GM12878 (cell line): ENCODE data around the gene DMD. TPM values are rescaled to one million over a fixed set of nuclear protein-coding genes. Genes with fewer than 3 reads are reported as not detected.

ENCODE experiments used
- ATAC-seq: fragments of 200-7000 bp; cut with Tn5 transposase; 3 replicates; pipeline ENCODE4 v1.9.1; 2020; ENCODE audit warnings: mild to moderate bottlenecking, moderate library complexity
- BruUV-seq: library from RNA; stranded (reverse); fragments of 400-500 nt; replicated peaks from 2 replicates; lab custom pipeline; 2021; lab: Mats Ljungman, UMichigan
- CTCF ChIA-PET: fragments of 300-600 bp; sonication (Branson Sonifier 250); formaldehyde crosslinking; extraction: SDS; loops from one replicate; lab custom pipeline; 2021; ENCODE audit warnings: inconsistent platforms; lab: Yijun Ruan, JAX
- POLR2A ChIA-PET: fragments of 350-600 bp; formaldehyde crosslinking; extraction: SDS; loops from one replicate; lab custom pipeline; 2021; ENCODE audit warnings: inconsistent platforms; lab: Charles Lee
- RAD21 ChIA-PET: fragments of 300-600 bp; sonication (Branson Sonifier 250); formaldehyde crosslinking; loops from one replicate; lab custom pipeline; 2023; ENCODE audit warnings: antibody characterized with exemption; ENCODE audit not compliant: unreplicated experiment; lab: Charles Lee
- SMC1A ChIA-PET: fragments of 300-600 bp; sonication (Branson Sonifier 250); formaldehyde crosslinking; loops from one replicate; lab custom pipeline; 2023; ENCODE audit not compliant: unreplicated experiment, uncharacterized antibody; lab: Charles Lee
- DNase-seq: peaks from one replicate; pipeline ENCODE4 v3.0.0-alpha.2; 2011; ENCODE audit warnings: low read depth, low spot score
- FAIRE-seq: peaks from 3 replicates; lab custom pipeline; 2011; peaks lifted over from hg19 to GRCh38; lab: Jason Lieb, UNC
- H2AFZ ChIP-seq: 2 replicates; pipeline ENCODE4 v1.6.0; 2011; ENCODE audit warnings: low read depth, low read length, control low read depth; ENCODE audit not compliant: control insufficient read depth
- H3K27ac ChIP-seq: 2 replicates; pipeline ENCODE4 v1.5.1; 2011; ENCODE audit warnings: control low read depth; ENCODE audit not compliant: control insufficient read depth, insufficient read depth
- H3K27me3 ChIP-seq, 2 experiments: replicated peaks in 1 of 2; 2 replicates each; pipeline versions ENCODE4 v1.6.0 to v1.6.1; 2011; ENCODE audit warnings: low read length in 1 of 2; ENCODE audit not compliant: control insufficient read depth in 2 of 2, insufficient read depth in 2 of 2
- H3K36me3 ChIP-seq, 2 experiments: 2 replicates each; pipeline ENCODE4 v1.5.1; 2011; ENCODE audit warnings: low read length in 1 of 2; ENCODE audit not compliant: control insufficient read depth in 2 of 2, insufficient read depth in 2 of 2
- H3K4me1 ChIP-seq: 2 replicates; pipeline ENCODE4 v1.6.1; 2011; ENCODE audit warnings: mild to moderate bottlenecking, low read length, moderate library complexity, mixed read lengths; ENCODE audit not compliant: control insufficient read depth, insufficient read depth
- H3K4me2 ChIP-seq: 2 replicates; pipeline ENCODE4 v1.6.0; 2011; ENCODE audit warnings: control low read depth; ENCODE audit not compliant: control insufficient read depth, insufficient read depth
- H3K4me3 ChIP-seq: fragments of 200-600 bp; sonication (generic); 2 replicates; pipeline ENCODE4 v1.5.1; 2016
- H3K79me2 ChIP-seq: 2 replicates; pipeline ENCODE4 v1.6.0; 2011; ENCODE audit warnings: low read length; ENCODE audit not compliant: control insufficient read depth, insufficient read depth
- H3K9ac ChIP-seq: 2 replicates; pipeline ENCODE4 v1.8.0; 2011; ENCODE audit warnings: low read length, control low read depth, mixed read lengths; ENCODE audit not compliant: control insufficient read depth, insufficient read depth
- H3K9me3 ChIP-seq: replicated peaks from 3 replicates; pipeline ENCODE4 v1.5.1; 2011; ENCODE audit warnings: mild to moderate bottlenecking, low read length; ENCODE audit not compliant: control insufficient read depth, insufficient read depth
- H4K20me1 ChIP-seq: 2 replicates; pipeline ENCODE4 v1.6.0; 2011; ENCODE audit not compliant: control insufficient read depth, insufficient read depth
- BHLHE40 ChIP-seq, 2 experiments: fragments of 450-650 bp in 1 of 2; IDR thresholded peaks; 2 replicates each; pipeline ENCODE4 v1.6.1; 2011 to 2017; ENCODE audit warnings: low read depth in 2 of 2, borderline replicate concordance in 1 of 2, improper control_type of control experiment in 1 of 2, low read length in 1 of 2, mild to moderate bottlenecking in 1 of 2
- CEBPB ChIP-seq, 2 experiments: fragments of 150-350 bp in 1 of 2; IDR thresholded peaks; 2 replicates each; pipeline ENCODE4 v1.6.1; 2012 to 2014; ENCODE audit warnings: low read depth in 2 of 2, low read length in 2 of 2, borderline replicate concordance in 1 of 2, inconsistent platforms in 1 of 2
- EP300 ChIP-seq, 2 experiments: fragments of 150-350 bp in 1 of 2; IDR thresholded peaks; 2 replicates each; pipeline ENCODE4 v1.6.1; 2011 to 2012; ENCODE audit warnings: low read depth in 2 of 2, low read length in 2 of 2, borderline replicate concordance in 1 of 2, improper control_type of control experiment in 1 of 2, inconsistent platforms in 1 of 2; ENCODE audit not compliant: control insufficient read depth in 1 of 2
- EZH2 ChIP-seq: IDR thresholded peaks from 2 replicates; pipeline ENCODE4 v1.6.1; 2012; ENCODE audit warnings: low read depth, mild to moderate bottlenecking, control low read depth, inconsistent platforms, low read length, borderline replicate concordance; ENCODE audit not compliant: control insufficient read depth
- NR2F1 ChIP-seq: fragments of 450-650 bp; conservative IDR thresholded peaks from 2 replicates; pipeline ENCODE4 v1.6.1; 2017; ENCODE audit warnings: mild to moderate bottlenecking
- POLR2AphosphoS2 ChIP-seq: IDR thresholded peaks from 2 replicates; pipeline ENCODE4 v1.6.1; 2011; ENCODE audit warnings: low read depth, mild to moderate bottlenecking, low read length, improper control_type of control experiment, moderate library complexity
- SREBF1 ChIP-seq: IDR thresholded peaks from 2 replicates; pipeline ENCODE4 v1.6.1; 2012; ENCODE audit warnings: mild to moderate bottlenecking, low read length
- STAT3 ChIP-seq: IDR thresholded peaks from 2 replicates; pipeline ENCODE4 v1.6.1; 2011; ENCODE audit warnings: low read depth, low read length, improper control_type of control experiment
- SUZ12 ChIP-seq: fragments of 200-600 bp; sonication (generic); IDR thresholded peaks from one replicate; pipeline ENCODE4 v1.6.1; 2018; ENCODE audit warnings: antibody characterized with exemption, mild to moderate bottlenecking; ENCODE audit not compliant: unreplicated experiment
- TCF7 ChIP-seq: IDR thresholded peaks from 2 replicates; pipeline ENCODE4 v1.6.1; 2014; ENCODE audit warnings: antibody characterized with exemption, borderline replicate concordance
- YBX1 ChIP-seq: fragments of 450-650 bp; IDR thresholded peaks from 2 replicates; pipeline ENCODE4 v1.6.1; 2016; ENCODE audit warnings: antibody characterized with exemption
- ZNF207 ChIP-seq: fragments of 450-650 bp; IDR thresholded peaks from 2 replicates; pipeline ENCODE4 v1.6.1; 2014; ENCODE audit warnings: antibody characterized with exemption, mild to moderate bottlenecking, borderline replicate concordance
- ZNF24 ChIP-seq: fragments of 450-650 bp; IDR thresholded peaks from 2 replicates; pipeline ENCODE4 v1.6.1; 2017; ENCODE audit warnings: antibody characterized with exemption, mild to moderate bottlenecking
- WGBS: methylation state at CpG from one replicate; pipeline ENCODE4 v1.1.6; 2016; ENCODE audit warnings: low lambda C conversion rate; ENCODE audit not compliant: insufficient replicate concordance, insufficient coverage; ENCODE audit errors: missing lambda C conversion rate; 5-methylcytosine and 5-hydroxymethylcytosine counted together
- in situ Hi-C: fragments of 300-500 bp; cut with MboI; formaldehyde crosslinking; loops from 9 replicates; pipeline ENCODE4 v1.14.3; 2018; ENCODE audit warnings: mixed read lengths
- intact Hi-C: fragments of 100-400 bp; cut with micrococcal nuclease; formaldehyde crosslinking; loops from one replicate; pipeline ENCODE4 v1.14.2; 2022; ENCODE audit not compliant: unreplicated experiment
- polyA plus RNA-seq, 11 experiments: library from polyadenylated mRNA; depleted of rRNA in 4 of 11; unstranded in 6 of 11; stranded (reverse) in 5 of 11; fragments of >200 nt; fragmentation: Nextera tagmentation in 4 of 11; fragmentation: Illumina TruSeq in 1 of 11; extraction: Ambion mirVana in 4 of 11; extraction: Trizol in 1 of 11; gene quantifications; 1 replicate in 1 of 11; 2 replicates in 10 of 11; pipeline versions ENCODE4 v1.2.1 to v1.2.3, GENCODE V29; 2011 to 2016; ENCODE audit warnings: inconsistent platforms in 2 of 11, missing spikeins in 2 of 11, low read depth in 1 of 11
- total RNA-seq, 4 experiments: library from RNA; depleted of rRNA in 3 of 4; stranded (reverse); fragments of >200 nt in 3 of 4; fragmentation: Illumina TruSeq in 1 of 4; extraction: Trizol in 1 of 4; gene quantifications; 2 replicates each; pipeline versions ENCODE4 v1.2.1 to v1.2.3, GENCODE V29; 2013 to 2021
- TF ChIP-seq, protein P1 (sequence below): fragments of 450-650 bp; IDR thresholded peaks from 2 replicates; pipeline ENCODE4 v1.6.1; 2017; ENCODE audit warnings: mild to moderate bottlenecking, low read depth, inconsistent platforms; ENCODE audit not compliant: poor library complexity, severe bottlenecking
- TF ChIP-seq, protein P2 (sequence below): fragments of 450-650 bp; formaldehyde crosslinking; IDR thresholded peaks from 2 replicates; pipeline ENCODE4 v1.4.0; 2022; ENCODE audit warnings: mild to moderate bottlenecking, moderate library complexity
- TF ChIP-seq, protein P3 (sequence below): fragments of 450-650 bp; conservative IDR thresholded peaks from 2 replicates; pipeline ENCODE4 v1.6.1; 2017; ENCODE audit warnings: mild to moderate bottlenecking, moderate library complexity
- TF ChIP-seq, protein P4 (sequence below): IDR thresholded peaks from 2 replicates; pipeline ENCODE4 v1.6.1; 2011; ENCODE audit warnings: low read depth, mild to moderate bottlenecking, low read length, moderate library complexity, borderline replicate concordance; ENCODE audit errors: extremely low read depth

DMD gene
- total and polyA plus RNA-seq, 10 of the 15 experiments (the other 5 are each of a cell fraction or from before 2014, with no cell fraction given), result 1.4 to 24.3 (median 4.3) TPM

DNA sequence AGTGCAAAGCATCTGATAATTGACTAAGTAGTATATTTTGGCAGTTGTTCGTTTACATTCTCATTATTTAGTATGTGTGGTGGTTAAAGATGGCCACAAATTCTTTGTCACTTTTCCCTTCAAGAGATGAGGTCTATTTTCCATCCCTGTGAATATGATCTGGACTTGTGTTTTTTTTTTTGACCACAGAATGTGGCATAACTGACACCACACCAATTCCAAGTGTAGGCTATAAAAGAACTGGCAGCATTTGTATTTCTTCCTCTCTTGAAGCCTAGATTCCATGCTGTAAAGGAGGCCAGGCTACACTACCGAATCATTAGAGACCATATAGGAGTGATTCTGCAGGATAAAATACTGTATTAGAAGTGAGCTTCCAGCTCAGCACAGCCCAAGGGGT, 596.6 kb downstream of the DMD start:
- Histone ChIP-seq H3K27me3 (no peaks in the 10 kb centered on the region), H2AFZ (no peak overlapping the region), H3K4me2 (no peak overlapping the region), H3K9ac (no peak overlapping the region), H3K4me1 (no peaks in the 10 kb centered on the region), H4K20me1 (no peaks in the 10 kb centered on the region), H3K27ac (no peak overlapping the region), H3K4me3 (no peak overlapping the region), H3K9me3 (no peaks in the 10 kb centered on the region), H3K79me2 (no peaks in the 10 kb centered on the region), H3K36me3 (no peaks in the 10 kb centered on the region)
- BruUV-seq, result no TSS peak
- ChIA-PET CTCF (no interaction called here), POLR2A (no interaction called here), RAD21 (no interaction called here), SMC1A (no interaction called here)
- in situ Hi-C loops (no loop called here), intact Hi-C loops (no loop called here)
- ATAC-seq (no peak), DNase-seq (no peak), FAIRE-seq (no peak)
- 2% methylated on average over 2 of the region's 2 CpGs for WGBS
- TF ChIP-seq, protein P1, sequence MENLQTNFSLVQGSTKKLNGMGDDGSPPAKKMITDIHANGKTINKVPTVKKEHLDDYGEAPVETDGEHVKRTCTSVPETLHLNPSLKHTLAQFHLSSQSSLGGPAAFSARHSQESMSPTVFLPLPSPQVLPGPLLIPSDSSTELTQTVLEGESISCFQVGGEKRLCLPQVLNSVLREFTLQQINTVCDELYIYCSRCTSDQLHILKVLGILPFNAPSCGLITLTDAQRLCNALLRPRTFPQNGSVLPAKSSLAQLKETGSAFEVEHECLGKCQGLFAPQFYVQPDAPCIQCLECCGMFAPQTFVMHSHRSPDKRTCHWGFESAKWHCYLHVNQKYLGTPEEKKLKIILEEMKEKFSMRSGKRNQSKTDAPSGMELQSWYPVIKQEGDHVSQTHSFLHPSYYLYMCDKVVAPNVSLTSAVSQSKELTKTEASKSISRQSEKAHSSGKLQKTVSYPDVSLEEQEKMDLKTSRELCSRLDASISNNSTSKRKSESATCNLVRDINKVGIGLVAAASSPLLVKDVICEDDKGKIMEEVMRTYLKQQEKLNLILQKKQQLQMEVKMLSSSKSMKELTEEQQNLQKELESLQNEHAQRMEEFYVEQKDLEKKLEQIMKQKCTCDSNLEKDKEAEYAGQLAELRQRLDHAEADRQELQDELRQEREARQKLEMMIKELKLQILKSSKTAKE, result no peak
- no peak for TF ChIP-seq EP300 (IDR thresholded peaks at IDR 0.05; ENCODE audit: borderline replicate concordance in 1 of 2, control insufficient read depth in 1 of 2, low read depth in 2 of 2, low read length in 2 of 2)
- TF ChIP-seq YBX1, result no peak
- TF ChIP-seq, protein P2, sequence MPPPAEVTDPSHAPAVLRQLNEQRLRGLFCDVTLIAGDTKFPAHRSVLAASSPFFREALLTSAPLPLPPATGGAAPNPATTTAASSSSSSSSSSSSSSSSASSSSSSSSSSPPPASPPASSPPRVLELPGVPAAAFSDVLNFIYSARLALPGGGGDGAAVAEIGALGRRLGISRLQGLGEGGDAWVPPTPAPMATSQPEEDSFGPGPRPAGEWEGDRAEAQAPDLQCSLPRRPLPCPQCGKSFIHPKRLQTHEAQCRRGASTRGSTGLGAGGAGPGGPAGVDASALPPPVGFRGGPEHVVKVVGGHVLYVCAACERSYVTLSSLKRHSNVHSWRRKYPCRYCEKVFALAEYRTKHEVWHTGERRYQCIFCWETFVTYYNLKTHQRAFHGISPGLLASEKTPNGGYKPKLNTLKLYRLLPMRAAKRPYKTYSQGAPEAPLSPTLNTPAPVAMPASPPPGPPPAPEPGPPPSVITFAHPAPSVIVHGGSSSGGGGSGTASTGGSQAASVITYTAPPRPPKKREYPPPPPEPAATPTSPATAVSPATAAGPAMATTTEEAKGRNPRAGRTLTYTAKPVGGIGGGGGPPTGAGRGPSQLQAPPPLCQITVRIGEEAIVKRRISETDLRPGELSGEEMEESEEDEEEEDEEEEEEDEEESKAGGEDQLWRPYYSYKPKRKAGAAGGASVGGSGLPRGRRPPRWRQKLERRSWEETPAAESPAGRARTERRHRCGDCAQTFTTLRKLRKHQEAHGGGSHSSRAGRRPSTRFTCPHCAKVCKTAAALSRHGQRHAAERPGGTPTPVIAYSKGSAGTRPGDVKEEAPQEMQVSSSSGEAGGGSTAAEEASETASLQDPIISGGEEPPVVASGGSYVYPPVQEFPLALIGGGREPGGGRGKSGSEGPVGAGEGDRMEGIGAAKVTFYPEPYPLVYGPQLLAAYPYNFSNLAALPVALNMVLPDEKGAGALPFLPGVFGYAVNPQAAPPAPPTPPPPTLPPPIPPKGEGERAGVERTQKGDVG (CRISPR knock-in tag), result no peak
- no peak for TF ChIP-seq BHLHE40 (IDR thresholded peaks at IDR 0.05; ENCODE audit: borderline replicate concordance in 1 of 2, low read depth in 2 of 2, low read length in 1 of 2)
- TF ChIP-seq, protein P3, sequence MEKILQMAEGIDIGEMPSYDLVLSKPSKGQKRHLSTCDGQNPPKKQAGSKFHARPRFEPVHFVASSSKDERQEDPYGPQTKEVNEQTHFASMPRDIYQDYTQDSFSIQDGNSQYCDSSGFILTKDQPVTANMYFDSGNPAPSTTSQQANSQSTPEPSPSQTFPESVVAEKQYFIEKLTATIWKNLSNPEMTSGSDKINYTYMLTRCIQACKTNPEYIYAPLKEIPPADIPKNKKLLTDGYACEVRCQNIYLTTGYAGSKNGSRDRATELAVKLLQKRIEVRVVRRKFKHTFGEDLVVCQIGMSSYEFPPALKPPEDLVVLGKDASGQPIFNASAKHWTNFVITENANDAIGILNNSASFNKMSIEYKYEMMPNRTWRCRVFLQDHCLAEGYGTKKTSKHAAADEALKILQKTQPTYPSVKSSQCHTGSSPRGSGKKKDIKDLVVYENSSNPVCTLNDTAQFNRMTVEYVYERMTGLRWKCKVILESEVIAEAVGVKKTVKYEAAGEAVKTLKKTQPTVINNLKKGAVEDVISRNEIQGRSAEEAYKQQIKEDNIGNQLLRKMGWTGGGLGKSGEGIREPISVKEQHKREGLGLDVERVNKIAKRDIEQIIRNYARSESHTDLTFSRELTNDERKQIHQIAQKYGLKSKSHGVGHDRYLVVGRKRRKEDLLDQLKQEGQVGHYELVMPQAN, result no peak
- no peak for TF ChIP-seq STAT3
- TF ChIP-seq SUZ12, result no peak
- no peak for TF ChIP-seq SREBF1
- TF ChIP-seq POLR2AphosphoS2, result no peak
- no peak for TF ChIP-seq CEBPB (IDR thresholded peaks at IDR 0.05; ENCODE audit: borderline replicate concordance in 1 of 2, low read depth in 2 of 2, low read length in 2 of 2)
- TF ChIP-seq EZH2, result no peak
- TF ChIP-seq ZNF207, result no peak
- no peak for TF ChIP-seq ZNF24
- TF ChIP-seq, protein P4, sequence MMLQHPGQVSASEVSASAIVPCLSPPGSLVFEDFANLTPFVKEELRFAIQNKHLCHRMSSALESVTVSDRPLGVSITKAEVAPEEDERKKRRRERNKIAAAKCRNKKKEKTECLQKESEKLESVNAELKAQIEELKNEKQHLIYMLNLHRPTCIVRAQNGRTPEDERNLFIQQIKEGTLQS, result no peak
- TF ChIP-seq NR2F1, result no peak
- no peak for TF ChIP-seq TCF7
